Erythroblast (primary cell): Measurements from ENCODE around the gene TFRC.

Source experiments
- GATA1 ChIP-seq: IDR thresholded peaks from 2 replicates; pipeline ENCODE4 v1.6.1; 2011; ENCODE audit warnings: low read depth, mild to moderate bottlenecking, control low read depth, low read length, moderate library complexity
- POLR2A ChIP-seq: IDR thresholded peaks from 2 replicates; pipeline ENCODE4 v1.6.1; 2011; ENCODE audit warnings: mild to moderate bottlenecking, low read length

DNA sequence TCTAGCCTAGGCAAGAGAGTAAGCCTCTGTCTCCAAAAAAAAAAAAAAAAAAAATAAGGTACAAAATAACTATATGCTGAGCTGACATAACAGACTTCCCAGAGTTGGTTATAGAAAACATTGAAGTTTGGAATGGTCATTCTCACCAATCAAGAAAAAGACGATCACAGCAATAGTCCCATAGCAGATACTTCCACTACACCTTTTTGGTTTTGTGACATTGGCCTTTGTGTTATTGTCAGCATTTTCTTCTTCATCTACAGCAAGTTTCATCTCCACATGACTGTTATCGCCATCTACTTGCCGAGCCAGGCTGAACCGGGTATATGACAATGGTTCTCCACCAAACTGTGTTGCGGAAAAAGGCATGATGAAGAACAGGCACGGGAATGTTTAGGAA, 6.9 kb downstream of the TFRC start:
- TF ChIP-seq POLR2A (peak; percentile 59), GATA1 (no peak)
